Spleen (tissue), 7 donors: ENCODE measurements around the gene SGO2.

Source experiments
- POLR2A ChIP-seq, 3 donors: fragments of 450-650 bp; IDR thresholded peaks; one replicate each; pipeline ENCODE4 v1.5.1; 2017; ENCODE audit warnings: antibody characterized with exemption in 3 of 3, mild to moderate bottlenecking in 1 of 3
- POLR2AphosphoS5 ChIP-seq, 3 donors: sonication (generic); formaldehyde crosslinking; IDR thresholded peaks; one replicate each; pipeline ENCODE4 v1.5.1; 2017; ENCODE audit warnings: antibody characterized with exemption in 3 of 3
- TF ChIP-seq, protein P1 (sequence below), 11 experiments: fragments of 200-600 bp in 7 of 11; fragments of 450-650 bp in 4 of 11; sonication (generic) in 4 of 11; IDR thresholded peaks in 8 of 11; conservative IDR thresholded peaks in 3 of 11; 1 replicate in 7 of 11; 2 replicates in 4 of 11; pipeline versions ENCODE4 v1.4.0 to v1.8.0; 2016 to 2021; ENCODE audit warnings: antibody characterized with exemption in 11 of 11, inconsistent platforms in 4 of 11, mild to moderate bottlenecking in 1 of 11
- donor health status: DM: no; HTN: no; CAD: no; lungs with moderate emphysema.
- donor health status: DM: no; HTN: no; CAD: no.
- donor health status: DM: no; HTN: no; CAD: no.

DNA sequence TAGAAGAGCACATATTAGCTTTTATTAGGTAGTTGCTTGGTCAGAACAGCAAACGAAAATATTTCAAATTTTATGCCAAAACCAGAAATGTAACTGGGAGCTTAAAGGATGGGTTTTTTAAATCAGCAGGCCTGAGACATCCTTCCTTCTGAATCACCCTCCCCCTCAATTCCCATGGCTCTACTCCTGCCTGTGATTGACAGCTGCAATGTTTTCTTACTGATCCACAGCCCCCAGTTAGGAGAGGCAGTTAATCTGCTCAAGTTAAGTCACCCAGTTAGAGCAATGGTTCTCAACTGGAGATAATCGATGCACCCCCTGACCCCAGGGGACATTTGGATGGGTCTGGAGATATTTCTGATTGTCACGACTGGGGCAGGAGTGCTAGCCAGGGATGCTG is 41.1 kb upstream of the SGO2 start:
- TF ChIP-seq, protein P1, sequence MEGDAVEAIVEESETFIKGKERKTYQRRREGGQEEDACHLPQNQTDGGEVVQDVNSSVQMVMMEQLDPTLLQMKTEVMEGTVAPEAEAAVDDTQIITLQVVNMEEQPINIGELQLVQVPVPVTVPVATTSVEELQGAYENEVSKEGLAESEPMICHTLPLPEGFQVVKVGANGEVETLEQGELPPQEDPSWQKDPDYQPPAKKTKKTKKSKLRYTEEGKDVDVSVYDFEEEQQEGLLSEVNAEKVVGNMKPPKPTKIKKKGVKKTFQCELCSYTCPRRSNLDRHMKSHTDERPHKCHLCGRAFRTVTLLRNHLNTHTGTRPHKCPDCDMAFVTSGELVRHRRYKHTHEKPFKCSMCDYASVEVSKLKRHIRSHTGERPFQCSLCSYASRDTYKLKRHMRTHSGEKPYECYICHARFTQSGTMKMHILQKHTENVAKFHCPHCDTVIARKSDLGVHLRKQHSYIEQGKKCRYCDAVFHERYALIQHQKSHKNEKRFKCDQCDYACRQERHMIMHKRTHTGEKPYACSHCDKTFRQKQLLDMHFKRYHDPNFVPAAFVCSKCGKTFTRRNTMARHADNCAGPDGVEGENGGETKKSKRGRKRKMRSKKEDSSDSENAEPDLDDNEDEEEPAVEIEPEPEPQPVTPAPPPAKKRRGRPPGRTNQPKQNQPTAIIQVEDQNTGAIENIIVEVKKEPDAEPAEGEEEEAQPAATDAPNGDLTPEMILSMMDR (IDR thresholded peaks at IDR 0.05 in 8 of 11, conservative IDR thresholded peaks at IDR 0.05 in 3 of 11): no peak
- TF ChIP-seq POLR2AphosphoS5 (IDR thresholded peaks at IDR 0.05) (no peak), POLR2A (IDR thresholded peaks at IDR 0.05) (no peak)
